T-helper 17 cell (primary cell): ENCODE data around the gene PLAC1. TPM values are rescaled to one million over a fixed set of nuclear protein-coding genes. Genes with fewer than 3 reads are reported as not detected.

ENCODE experiments used
- ATAC-seq: fragments of 150-1000 bp; cut with Tn5 transposase; 2 replicates; pipeline ENCODE4 v1.10.0; 2021; ENCODE audit warnings: mild to moderate bottlenecking, moderate library complexity
- DNase-seq, 3 donors: peaks; one replicate each; pipeline versions ENCODE4 v3.0.0 to v3.0.0-alpha.2; 2020 to 2021
- H3K9me3 ChIP-seq: one replicate; pipeline ENCODE4 v1.7.0; 2013; ENCODE audit warnings: low read length, mild to moderate bottlenecking; ENCODE audit not compliant: control insufficient read depth, poor library complexity, severe bottlenecking
- H3K27ac Mint-ChIP-seq: one replicate; pipeline ENCODE4 v1.8.0; 2022; ENCODE audit warnings: mild to moderate bottlenecking, moderate library complexity, mixed read lengths
- H3K27me3 Mint-ChIP-seq: one replicate; pipeline ENCODE4 v1.8.0; 2022; ENCODE audit warnings: mixed read lengths
- H3K36me3 Mint-ChIP-seq: one replicate; pipeline ENCODE4 v1.8.0; 2022; ENCODE audit warnings: low read depth, mixed read lengths
- H3K4me1 Mint-ChIP-seq: one replicate; pipeline ENCODE4 v1.8.0; 2022; ENCODE audit warnings: mild to moderate bottlenecking, mixed read lengths
- H3K4me3 Mint-ChIP-seq: one replicate; pipeline ENCODE4 v1.8.0; 2022; ENCODE audit warnings: mild to moderate bottlenecking, moderate library complexity, mixed read lengths
- total RNA-seq, 4 donors: library from RNA in 2 of 4; stranded (reverse) in 2 of 4; gene quantifications; one replicate each; pipeline ENCODE4 v1.2.3 and lab custom pipeline; 2022 to 2026

Gene PLAC1
- total RNA-seq, 2 donors from 2014 or later, result not detected

DNA sequence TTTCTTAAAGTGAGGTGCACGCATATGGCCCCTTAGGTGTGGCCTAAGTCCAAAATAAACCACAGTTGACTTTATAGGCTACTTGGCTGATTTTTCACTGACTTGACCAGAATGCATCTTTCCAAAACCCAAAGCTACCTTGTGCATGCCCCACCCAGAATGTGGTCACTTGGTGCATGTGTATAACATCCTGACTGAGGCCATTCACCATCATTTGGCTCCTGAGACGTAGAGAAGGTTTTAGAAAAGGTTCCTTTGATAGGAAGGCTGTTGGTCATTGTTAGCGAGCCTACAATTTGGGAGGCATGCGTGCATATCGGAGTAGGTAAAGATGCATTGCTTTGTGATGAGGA lies 84.6 kb downstream of the PLAC1 start:
- Mint-ChIP-seq H3K27ac (no peak overlapping the region), H3K27me3 (peaks cover 5% of the 10 kb centered on the region)
- no peak for ATAC-seq

DNA sequence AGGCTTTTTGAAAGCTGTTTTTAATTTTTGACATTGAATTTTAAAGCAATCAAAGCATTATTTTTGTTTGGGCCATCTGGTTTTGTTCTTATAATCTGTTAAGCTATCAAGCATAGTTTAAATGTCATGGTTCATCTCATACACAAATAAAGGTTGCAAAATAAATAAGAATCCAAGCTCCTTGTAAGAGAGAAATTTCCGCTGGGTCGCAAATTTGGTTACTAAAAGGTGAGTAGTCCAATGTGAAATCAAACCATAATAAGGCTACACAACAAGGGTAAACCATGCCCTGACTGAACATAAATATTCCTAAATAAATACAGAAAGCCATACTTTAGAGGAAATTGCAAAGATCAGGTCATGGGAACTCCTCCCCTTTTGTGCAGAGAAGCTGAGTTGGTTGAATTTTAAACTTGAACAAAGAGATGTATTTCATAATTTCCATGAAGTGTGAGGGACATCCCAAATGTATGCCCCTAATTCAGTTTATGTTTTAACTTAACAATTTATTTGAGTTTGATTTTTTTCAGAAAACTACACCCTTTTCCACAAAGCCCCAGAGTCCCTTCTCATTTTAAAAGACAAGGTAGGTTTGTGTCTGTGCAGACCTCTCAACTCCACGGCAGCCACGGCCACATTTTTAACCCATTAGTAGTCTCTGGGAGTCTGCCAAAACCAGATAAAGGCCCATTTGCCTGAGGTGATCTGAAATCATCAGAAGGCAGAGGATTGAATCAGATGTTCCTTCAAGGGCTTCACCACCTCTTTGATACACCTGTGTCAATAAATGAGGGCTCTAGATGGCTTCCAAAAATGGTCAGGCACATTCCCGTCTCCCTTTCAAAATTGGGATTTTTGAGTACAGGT lies 85.2 kb downstream of the PLAC1 start:
- Mint-ChIP-seq H3K4me3 (no peak overlapping the region), H3K27me3 (peaks cover 5% of the 10 kb centered on the region), H3K27ac (no peak overlapping the region), H3K36me3 (no peaks in the 10 kb centered on the region), H3K4me1 (no peaks in the 10 kb centered on the region)
- H3K9me3 ChIP-seq, result no peaks in the 10 kb centered on the region
- ATAC-seq (no peak), DNase-seq (no peak)

More for the DNA sequence above, 84.6 kb downstream of the PLAC1 start:
- DNase-seq, result no peak
- H3K4me3 Mint-ChIP-seq, result no peak overlapping the region
- H3K4me1 Mint-ChIP-seq, result no peaks in the 10 kb centered on the region
- H3K36me3 Mint-ChIP-seq, result no peaks in the 10 kb centered on the region
- H3K9me3 ChIP-seq, result no peaks in the 10 kb centered on the region

DNA sequence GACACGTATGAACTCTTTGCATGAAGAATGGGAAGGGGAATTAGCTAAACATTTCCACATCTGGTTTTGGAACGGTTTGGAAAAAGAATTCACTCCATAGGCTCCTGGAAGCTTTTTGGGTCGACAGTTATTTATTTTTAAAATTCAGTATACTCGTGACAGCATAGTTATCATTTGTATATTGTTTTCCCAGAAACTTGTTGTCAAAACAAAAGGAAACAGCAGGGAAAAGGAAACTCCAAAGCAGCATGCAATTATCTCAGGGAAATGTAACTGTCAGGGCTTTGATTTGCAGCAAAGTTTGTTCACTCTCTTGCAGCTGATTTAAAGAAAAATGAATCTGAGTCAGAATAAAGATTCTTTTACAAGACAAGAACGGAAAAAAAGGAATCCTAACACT lies 86.5 kb downstream of the PLAC1 start:
- no peak for ATAC-seq
- no peaks in the 10 kb centered on the region for H3K27me3 Mint-ChIP-seq
- H3K4me1 Mint-ChIP-seq, result no peaks in the 10 kb centered on the region

DNA sequence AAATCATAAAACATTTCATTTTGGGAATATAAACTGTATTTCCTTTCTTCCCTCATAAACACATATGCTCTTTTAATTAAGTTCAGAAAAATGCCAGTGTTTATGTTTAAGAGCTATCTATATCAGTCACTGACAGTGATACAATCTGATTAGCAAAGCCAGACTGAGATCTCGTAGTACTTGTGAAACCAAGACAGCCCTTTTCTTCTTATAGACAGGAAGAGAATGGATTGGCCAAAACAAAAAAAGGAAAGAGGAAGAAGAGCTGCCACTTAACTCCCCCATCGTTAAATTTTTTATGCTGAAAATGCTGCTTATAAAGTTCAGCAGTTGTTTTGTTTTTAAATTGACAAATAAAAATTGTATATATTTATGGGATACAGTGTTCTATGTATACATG lies 87.4 kb downstream of the PLAC1 start:
- H3K4me3 Mint-ChIP-seq, result no peak overlapping the region
- ATAC-seq (no peak), DNase-seq (no peak)

More for the DNA sequence above, 86.5 kb downstream of the PLAC1 start:
- no peak overlapping the region for H3K27ac Mint-ChIP-seq
- no peaks in the 10 kb centered on the region for H3K36me3 Mint-ChIP-seq
- DNase-seq, result no peak
- no peak overlapping the region for H3K4me3 Mint-ChIP-seq
- no peaks in the 10 kb centered on the region for H3K9me3 ChIP-seq

DNA sequence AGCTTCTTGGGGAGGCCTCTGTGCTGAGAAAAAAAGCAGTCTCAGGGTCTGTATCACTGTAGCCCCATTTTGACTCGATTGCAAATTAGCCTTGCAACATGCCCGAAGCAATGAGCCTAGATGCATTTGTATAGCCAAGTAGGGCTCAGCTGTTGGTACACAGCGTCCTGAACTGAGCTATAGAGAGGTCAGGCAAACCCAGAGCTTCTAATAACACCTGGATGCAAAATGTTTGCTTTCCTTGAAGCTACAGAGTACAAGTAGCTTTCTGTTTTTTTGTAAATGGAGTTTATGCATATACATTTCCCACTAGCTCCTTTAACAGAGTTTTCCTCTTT lies 87.8 kb downstream of the PLAC1 start:
- DNase-seq, result no peak
- Mint-ChIP-seq H3K4me1 (no peaks in the 10 kb centered on the region), H3K4me3 (no peak overlapping the region), H3K36me3 (no peaks in the 10 kb centered on the region), H3K27me3 (peaks cover under 1% of the 10 kb centered on the region), H3K27ac (no peak overlapping the region)
- H3K9me3 ChIP-seq, result no peaks in the 10 kb centered on the region
- no peak for ATAC-seq

More for the DNA sequence above, 87.4 kb downstream of the PLAC1 start:
- H3K9me3 ChIP-seq, result no peaks in the 10 kb centered on the region
- Mint-ChIP-seq H3K27ac (no peak overlapping the region), H3K4me1 (no peaks in the 10 kb centered on the region), H3K36me3 (no peaks in the 10 kb centered on the region), H3K27me3 (no peaks in the 10 kb centered on the region)

DNA sequence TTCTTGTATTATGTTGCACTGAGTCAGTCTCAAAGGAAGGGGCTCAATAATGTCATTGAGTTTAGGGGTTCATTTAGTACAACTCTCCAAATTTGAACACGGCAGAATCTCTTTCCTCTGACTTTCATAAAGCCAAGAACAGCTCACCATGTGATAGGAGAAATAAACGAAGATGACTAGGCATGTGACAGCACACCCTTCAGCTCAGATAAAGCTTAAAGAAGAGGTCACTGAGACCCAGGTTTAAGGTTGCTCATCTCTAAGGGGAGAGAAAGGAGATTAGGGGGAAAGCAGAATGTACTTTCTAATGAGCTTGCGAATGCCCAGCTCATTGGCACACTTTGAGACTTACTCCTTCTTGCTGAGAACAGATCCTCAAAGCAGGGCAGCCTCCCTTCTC lies 89.0 kb downstream of the PLAC1 start:
- no peak overlapping the region for H3K4me3 Mint-ChIP-seq
- no peak for ATAC-seq
- no peak overlapping the region for H3K27ac Mint-ChIP-seq
- no peaks in the 10 kb centered on the region for H3K9me3 ChIP-seq
- peaks cover 5% of the 10 kb centered on the region for H3K27me3 Mint-ChIP-seq
- DNase-seq, result no peak
- no peaks in the 10 kb centered on the region for H3K36me3 Mint-ChIP-seq
- no peaks in the 10 kb centered on the region for H3K4me1 Mint-ChIP-seq

DNA sequence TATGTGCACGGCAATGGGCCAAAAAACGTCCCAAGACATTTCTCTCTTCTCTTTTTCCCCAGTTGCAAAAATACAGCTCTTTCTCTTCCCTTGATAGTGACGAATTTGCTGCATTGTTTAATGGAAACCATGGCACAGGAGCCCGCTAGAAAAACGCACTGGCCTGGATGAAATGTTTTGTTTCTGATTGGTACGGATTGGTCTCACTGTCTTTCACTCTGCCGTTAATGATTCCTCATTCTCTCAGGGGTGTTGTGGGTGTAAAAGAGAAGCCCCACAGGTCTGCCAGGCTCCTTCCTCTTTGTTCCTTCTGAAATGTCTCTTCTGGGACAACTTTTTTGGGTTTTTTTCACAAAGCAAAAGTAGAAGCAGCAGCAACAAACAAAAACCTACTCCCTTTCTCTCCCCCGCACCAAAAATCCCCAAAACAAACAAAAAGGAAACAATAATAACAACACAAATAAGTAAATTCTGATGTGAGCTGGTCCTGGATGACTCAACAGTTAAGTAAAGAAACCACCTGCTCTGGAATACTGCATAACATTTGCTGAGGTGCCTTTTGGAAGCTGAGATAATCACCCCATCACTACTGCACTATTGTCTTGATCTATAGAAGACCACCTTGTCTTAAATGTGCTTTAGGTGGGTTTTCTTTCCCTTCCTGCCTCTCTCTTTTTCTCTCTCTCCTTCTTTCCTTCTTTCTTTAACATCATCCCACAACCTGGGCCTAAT lies 89.8 kb downstream of the PLAC1 start:
- DNase-seq, result no peak
- no peaks in the 10 kb centered on the region for H3K4me1 Mint-ChIP-seq
- no peaks in the 10 kb centered on the region for H3K9me3 ChIP-seq
- H3K27ac Mint-ChIP-seq, result no peak overlapping the region
- no peak for ATAC-seq
- peaks cover 5% of the 10 kb centered on the region for H3K27me3 Mint-ChIP-seq
- H3K36me3 Mint-ChIP-seq, result no peaks in the 10 kb centered on the region
- no peak overlapping the region for H3K4me3 Mint-ChIP-seq

DNA sequence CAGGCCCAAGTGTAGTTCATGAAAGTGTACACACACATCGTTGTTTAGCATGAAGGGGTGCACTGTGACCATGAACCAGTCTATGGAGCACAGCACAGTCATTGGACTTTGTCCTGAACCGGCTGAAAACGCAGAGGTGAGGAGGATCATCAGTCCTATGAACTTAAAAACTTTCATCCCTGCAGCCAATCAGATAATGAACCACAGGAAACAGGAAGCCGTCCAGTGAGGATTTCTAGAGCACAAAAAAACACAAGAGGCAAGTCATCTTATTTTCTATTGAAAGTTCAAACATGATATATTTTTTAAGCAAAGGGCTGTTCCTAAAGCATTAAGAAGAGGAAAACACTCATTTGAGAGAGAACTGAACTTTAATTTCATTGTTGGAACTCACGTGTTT lies 91.8 kb downstream of the PLAC1 start:
- Mint-ChIP-seq H3K4me1 (no peaks in the 10 kb centered on the region), H3K27ac (no peak overlapping the region), H3K4me3 (no peak overlapping the region), H3K27me3 (peaks cover 5% of the 10 kb centered on the region), H3K36me3 (no peaks in the 10 kb centered on the region)
- no peak for DNase-seq
- ATAC-seq, result no peak
- H3K9me3 ChIP-seq, result no peaks in the 10 kb centered on the region

DNA sequence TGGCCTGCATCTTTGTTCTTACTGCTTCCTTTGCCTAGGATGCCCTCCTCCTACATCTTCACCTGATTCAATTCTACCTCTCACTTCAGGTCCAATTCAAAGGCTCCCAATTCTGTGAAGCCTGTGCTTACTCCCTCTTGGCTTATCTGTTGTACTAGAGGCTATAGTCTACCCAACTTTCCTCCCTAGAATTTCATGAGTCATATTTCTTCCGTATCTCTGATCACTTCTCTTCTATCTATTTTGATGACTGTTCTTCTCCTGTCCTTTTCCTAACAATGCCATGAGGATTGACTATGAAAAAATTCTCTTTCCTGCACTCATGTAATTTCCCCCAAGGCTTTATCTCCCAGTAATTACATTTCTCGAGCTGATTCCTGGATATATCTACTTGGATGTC lies 96.3 kb downstream of the PLAC1 start:
- DNase-seq (no peak), ATAC-seq (no peak)
- H3K9me3 ChIP-seq, result no peaks in the 10 kb centered on the region
- no peaks in the 10 kb centered on the region for H3K36me3 Mint-ChIP-seq
- no peaks in the 10 kb centered on the region for H3K4me1 Mint-ChIP-seq
- peaks cover 5% of the 10 kb centered on the region for H3K27me3 Mint-ChIP-seq
- H3K4me3 Mint-ChIP-seq, result no peak overlapping the region
- no peak overlapping the region for H3K27ac Mint-ChIP-seq

DNA sequence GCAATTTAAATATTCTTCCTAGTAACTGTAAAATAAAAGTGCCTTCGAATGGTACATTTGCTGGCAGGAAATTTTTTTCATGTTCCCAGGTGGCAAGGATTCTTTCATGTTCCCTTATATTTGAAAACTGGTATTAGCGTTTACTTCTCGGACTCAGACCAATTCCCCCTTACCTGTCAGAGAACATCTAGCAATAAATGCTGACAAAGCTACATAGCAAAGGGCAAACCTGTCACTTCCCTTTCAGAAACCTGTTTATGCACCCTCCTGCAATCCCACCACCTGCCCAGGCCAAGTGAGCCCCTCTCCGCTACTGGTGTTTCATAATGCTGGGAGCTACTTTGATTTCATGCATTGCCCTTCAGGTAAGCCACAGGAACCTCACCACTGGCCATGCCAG lies 100.1 kb downstream of the PLAC1 start:
- Mint-ChIP-seq H3K36me3 (no peaks in the 10 kb centered on the region), H3K4me3 (no peak overlapping the region), H3K27me3 (peaks cover 15% of the 10 kb centered on the region), H3K4me1 (no peaks in the 10 kb centered on the region), H3K27ac (no peak overlapping the region)
- no peak for ATAC-seq
- H3K9me3 ChIP-seq, result no peaks in the 10 kb centered on the region
- DNase-seq, result no peak

DNA sequence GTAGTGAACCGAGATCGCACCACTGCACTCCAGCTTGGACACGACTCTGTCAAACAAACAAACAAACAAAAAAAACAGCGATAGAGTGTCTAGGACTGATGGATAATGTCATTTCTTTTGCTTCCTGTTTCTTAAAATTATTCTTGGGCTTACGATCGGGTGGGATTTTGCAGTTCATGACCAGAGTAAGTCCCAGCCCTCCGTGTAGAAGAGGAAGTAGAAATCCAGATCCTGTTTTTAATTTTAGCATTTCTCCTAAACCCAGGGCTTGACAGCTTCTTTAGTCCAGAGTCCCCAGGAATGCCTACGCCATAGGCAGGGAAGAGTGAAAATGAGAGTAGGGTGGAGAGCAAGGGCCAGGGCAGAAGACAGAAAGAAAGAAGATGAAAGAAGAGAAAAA lies 104.0 kb downstream of the PLAC1 start:
- H3K27ac Mint-ChIP-seq, result no peak overlapping the region
- no peak for DNase-seq
- no peak overlapping the region for H3K4me3 Mint-ChIP-seq
- H3K27me3 Mint-ChIP-seq, result peaks cover 32% of the 10 kb centered on the region
- H3K9me3 ChIP-seq, result no peaks in the 10 kb centered on the region
- H3K36me3 Mint-ChIP-seq, result peaks cover 2% of the 10 kb centered on the region
- peaks cover 6% of the 10 kb centered on the region for H3K4me1 Mint-ChIP-seq
- ATAC-seq, result no peak

DNA sequence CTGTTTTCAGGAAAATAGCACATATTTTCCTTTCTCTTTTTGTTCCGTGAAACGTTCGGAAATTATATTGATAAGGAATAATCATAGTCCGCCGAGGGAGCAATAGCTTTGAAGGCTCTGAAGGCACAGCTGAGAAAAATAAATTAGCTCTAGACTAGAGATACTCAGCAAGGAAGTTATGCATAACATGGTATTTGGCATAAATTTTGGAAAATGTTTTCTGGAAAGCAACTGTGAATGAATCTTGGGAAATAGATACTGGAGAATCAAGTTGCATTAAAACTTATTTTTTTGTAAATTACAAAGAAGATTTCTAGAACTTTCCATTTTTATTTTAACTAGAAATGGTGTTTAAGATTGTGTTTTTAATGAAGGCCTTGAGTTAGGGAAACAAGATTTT lies 105.9 kb downstream of the PLAC1 start:
- no peak overlapping the region for H3K4me3 Mint-ChIP-seq
- H3K4me1 Mint-ChIP-seq, result peaks cover 16% of the 10 kb centered on the region
- H3K27me3 Mint-ChIP-seq, result peaks cover 45% of the 10 kb centered on the region
- peaks cover 4% of the 10 kb centered on the region for H3K36me3 Mint-ChIP-seq
- ATAC-seq, result no peak
- no peak for DNase-seq
- no peak overlapping the region for H3K27ac Mint-ChIP-seq
- no peaks in the 10 kb centered on the region for H3K9me3 ChIP-seq

DNA sequence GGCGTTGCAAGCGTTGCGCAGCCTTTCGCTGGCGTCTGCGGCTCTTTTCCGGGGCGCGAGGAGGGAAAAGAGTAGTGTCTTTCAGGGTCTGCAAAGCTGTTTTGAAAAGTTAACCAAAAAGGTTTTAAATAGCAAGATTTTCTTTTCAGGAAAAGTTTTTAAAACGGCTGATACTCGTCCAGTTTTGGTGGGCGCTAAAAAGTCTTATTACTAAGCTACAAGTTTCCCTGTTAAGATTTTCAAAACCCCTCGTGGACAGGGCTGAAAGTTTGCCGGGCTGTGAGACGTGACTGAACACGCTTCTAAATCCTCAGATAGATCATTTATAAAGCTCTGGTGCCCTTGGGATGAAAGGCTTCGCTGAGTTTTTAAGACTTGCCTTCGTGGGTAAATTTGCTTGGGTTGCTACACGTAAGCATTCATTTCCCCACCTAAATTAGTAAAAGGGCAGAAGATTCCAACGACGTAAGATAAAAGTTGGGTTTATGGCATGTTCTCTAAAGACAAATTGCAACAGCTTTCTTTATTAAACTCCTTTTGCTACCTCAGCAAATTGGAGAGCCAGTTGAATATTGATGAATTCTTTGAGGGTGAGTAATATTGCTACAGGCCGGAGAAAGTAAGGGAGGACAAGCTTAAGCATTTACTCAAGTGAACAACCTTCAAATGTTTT lies 106.8 kb downstream of the PLAC1 start:
- Mint-ChIP-seq H3K27me3 (peaks cover 45% of the 10 kb centered on the region), H3K4me1 (peaks cover 16% of the 10 kb centered on the region), H3K27ac (no peak overlapping the region), H3K36me3 (peaks cover 4% of the 10 kb centered on the region), H3K4me3 (no peak overlapping the region)
- H3K9me3 ChIP-seq, result no peaks in the 10 kb centered on the region
- ATAC-seq, result no peak
- no peak for DNase-seq
